IPS DF 4.7 (cell line): ENCODE data around the gene CASP8.
"Not testable (repeated sequence)": the region's sequence is repeated elsewhere in the genome, so short reads cannot be mapped to it uniquely, and the experiment has no call there.

Source experiments
- DNase-seq: peaks from one replicate; pipeline ENCODE4 v3.0.0-alpha.2; 2013; ENCODE audit warnings: low spot score; ENCODE audit errors: extremely low read depth

Gene CASP8

DNA sequence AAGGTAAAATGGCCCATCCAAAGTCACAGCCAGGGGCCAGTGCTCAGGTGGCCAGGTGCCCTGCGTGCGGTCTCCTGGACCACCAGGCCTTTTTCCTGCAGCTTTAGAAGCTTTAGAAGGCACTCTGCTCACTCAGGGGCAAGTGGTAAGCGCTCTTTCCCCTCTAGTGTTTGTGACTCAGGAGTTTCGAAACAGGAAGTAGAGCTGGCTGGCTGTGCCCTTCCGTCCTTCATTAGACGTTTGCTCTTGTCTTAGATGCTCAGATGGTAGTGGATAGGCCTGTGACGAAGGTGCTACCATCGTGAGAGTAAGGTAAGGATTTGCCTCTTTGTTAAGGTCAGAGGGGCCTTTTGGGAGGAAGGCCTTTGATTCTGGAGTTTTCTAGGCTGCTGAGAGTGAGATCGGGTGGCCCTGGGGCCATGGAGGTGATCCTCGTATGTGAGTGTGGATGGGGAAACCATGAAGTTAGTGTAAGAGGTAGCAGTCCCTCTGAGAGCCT lies at the start of gene CASP8:
TSS of gene CASP8 (plus strand) at position 235 of the 499 bp plus-strand sequence. CDS start 5,951 bp downstream, outside the sequence.
- no peak for DNase-seq

DNA sequence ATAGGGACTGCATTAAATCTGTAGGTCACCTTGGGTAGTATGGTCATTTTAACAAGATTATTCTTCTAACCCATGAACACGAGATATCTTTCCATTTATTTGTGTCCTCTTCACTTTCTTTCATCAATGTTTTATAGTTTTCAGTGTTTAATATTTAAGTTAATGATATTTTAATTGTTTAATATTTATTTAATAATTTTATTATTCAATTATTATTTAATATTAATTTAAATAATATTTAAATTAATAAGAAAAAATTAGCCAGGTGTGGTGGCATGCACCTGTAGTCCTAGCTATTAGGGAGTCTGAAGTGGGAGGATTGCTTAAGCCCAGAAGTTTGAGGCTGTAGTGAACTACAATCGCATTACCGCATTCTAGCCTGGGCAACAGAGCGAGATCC lies 44.4 kb upstream of the CASP8 start:
- DNase-seq, result no peak

DNA sequence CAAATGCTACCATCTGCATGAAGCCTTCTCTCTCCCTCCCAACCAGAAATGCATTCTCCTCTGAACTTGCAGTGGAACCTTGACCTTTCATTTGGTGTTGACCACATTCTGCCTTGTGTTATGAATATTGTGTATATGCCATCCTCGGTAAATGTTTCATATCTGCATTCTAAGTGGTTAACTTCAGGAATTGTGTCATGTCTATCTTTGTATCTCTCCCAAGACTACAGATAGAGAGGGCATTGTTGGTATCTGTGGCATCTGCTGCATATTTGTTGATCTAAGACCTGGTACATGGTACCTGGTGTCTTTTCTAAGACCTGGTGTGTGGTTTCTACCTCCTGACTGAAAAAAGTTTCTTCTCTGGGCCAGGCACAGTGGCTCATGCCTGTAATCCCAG lies 43.4 kb upstream of the CASP8 start:
- DNase-seq, result no peak

DNA sequence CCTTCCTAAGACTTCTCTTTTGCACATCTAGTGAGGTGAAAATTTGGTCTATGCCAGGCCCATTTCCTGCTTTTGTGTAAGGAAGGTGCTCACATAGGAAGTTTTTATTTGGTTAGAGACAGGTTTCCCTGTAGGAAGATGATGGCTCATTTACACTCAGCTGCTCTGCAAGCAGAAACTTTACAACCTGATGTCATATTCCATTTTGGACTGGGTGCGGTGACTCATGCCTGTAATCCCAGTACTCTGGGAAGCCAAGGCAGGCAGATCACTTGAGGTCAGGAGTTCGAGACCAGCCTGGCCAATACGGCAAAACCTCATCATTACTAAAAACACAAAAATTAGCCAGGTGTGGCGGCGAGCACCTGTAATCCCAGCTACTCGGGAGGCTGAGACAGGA lies 41.6 kb upstream of the CASP8 start:
- no peak for DNase-seq

DNA sequence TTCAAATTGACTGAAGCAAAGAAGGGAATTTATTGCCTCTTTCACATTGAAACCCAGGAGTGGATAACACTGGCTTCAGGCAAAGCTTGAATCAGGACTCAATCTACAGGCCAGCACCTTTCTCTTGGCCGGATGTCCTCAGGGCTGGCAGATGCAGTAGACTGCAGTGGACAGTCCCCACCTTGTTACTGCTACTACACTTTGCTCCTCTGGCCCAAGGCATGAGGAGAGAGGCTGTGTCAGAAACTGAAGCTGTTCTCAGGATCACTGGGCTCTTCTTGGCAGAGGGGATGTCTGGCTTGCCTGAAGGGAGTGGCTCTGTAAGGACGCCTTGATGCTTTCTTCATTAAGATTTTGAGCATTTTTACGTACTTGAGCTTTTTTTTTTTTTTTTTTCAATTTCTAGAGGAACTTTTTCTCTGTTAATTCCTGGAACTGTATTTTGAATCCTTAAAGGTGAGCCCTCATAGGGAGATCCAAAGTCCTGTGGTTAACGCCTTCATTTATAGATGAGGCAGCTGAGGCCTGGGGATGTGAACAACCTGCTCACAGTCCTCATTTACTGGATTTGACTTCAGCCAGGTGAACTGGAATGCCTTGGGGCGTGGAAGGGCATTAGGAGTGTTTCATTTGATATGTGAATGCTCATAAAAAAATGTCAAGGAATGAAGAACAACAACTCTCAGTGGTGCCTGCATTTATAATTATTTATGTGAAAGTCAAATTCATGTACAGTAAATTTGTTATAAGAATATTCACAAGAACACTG lies 40.8 kb upstream of the CASP8 start:
- no peak for DNase-seq

DNA sequence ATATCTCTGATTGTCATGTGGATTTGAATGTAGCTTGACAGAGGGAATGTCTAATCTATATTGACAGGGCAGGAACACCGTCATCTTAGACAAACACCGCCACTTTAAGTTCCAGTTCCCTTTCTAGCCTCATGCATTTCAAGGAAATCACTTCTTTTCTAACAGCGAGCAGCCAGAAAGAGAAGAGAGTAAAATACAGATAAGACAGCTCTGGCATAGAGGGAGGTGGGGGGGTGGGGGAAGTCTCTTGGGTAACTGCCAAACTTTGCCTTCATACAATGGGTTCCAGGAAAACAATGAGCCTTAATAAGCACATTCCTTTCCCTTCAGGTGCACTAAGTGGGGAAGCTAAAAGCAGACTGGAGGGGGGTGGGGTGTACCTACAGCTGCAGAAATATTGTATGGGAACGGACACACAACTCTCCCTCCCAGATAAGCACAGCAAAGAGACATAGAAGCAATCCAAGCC lies 40.2 kb upstream of the CASP8 start:
- DNase-seq, result no peak

DNA sequence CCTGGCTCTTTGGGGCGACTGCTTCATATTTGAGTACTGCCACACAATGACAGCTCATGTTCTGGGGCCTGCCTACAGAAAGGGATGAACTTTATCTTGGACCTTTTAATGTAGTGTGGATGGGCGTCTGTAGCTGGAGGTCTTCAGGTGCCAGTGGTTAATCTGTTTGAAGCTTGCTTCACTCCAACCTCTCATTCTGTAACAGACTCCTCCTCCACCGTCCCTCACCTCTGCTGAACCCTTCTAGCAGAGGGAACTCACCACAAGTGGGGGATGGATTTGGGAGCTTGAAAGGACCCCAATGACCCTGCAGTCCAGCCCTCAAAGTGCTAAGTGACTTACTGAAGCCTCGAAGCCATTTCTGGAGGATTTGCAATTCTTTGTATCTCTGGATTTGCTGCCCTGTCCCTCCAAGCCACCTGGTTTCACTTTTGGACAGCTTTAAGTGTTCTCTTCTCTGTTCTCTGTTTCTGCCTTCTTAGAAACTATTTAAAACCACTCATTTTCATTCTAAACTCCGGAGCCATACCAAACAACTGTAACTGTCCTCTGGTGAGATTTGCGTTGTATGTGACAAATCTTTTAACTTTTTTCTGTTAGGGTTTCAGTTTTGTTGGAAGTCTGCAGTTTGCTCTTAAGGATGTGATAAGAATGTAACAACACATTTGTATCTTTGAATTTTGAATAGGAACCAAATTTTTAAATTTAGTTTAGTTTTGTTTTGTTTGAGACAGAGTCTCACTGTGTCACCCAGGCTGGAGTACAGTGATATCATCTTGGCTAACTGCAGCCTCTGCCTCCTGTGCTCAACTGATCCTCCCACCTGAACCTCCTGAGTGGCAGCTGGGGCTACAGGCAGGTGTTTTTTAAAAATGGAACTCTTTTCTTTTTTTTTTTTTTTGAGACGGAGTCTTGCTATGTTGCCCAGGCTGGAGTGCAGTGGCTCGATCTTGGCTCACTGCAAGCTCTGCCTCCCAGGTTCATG lies 37.0 kb upstream of the CASP8 start:
- DNase-seq, result no peak

DNA sequence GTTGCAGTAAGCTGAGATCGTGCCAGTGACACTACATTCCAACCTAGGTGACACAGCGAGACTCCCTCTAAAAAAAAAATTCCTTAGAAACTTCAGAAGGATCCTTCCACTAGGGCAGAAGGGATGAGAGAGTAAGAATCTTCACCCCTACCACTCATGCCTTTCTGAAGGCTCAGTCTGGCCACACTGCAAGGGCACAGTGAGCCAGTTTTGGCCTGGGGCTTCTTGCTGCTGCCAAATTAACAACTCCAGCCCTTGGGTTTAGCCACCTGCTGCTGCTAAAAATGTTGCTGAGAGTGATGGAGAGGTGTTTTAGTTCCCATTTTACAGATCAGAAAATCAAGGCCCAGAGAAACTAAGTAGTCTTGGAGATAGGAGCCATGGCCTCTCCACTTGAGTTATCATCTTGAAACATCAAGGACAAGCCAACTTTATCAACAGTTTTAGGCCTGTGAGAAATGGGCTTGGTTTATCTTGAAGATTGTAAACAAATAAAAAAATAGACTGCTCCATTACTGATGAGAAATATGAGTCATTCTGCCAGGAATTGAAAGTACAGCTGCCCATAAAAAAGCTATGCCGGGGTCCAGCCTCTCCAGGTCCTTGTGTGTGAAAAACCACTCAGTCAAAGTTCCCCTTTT lies 31.9 kb upstream of the CASP8 start:
- DNase-seq, result no peak

DNA sequence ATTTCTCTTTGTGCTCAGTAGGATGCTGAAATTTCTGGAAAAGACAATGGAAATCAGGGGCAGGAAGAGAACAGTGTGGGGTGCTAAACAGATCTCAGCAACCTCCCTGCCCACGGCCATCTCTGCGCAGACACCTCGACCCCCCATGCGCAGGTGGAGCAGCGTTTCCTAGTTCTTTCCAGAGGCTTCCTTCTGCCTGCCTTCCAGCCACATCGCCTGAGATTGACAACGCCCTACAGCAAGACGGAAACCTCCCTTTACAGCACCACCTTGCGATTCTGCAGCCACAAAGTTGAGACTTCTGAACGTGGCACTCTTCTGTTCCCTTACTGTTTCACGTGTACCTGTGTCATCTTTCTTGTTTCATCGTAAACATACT lies 31.4 kb upstream of the CASP8 start:
- no peak for DNase-seq

DNA sequence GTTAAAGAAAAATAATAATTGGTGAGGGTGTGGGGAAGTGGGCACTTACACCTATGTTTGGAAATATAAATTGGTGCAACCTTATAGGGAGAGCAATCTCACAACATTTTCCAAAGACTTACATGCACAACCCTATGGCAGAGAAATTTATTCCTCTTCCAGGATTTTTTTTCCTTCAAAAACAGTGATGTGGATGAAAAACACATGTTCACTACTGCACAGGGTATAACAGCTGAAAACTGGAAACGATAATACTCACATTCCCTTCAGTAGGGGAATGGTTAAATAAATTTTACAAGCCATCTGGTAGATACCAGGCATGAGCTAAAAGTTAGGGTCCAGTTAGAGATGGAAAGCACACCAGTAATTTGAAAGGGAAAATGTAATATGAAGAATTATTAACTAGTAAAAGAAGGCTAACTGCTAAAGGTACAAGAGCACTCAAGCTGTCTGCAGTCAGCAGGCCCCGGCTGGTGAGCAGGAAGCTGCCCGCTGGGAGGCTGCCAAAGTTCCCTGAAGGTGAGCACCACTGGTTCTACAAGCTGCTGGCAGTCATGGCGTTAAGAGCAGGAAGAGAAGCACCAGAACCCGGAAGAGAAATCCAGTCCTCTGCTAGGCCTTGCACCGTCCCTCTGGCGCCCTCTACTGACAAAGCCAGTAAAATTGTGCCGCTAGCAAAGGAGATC lies 28.4 kb upstream of the CASP8 start:
- peak; percentile 91 for DNase-seq

DNA sequence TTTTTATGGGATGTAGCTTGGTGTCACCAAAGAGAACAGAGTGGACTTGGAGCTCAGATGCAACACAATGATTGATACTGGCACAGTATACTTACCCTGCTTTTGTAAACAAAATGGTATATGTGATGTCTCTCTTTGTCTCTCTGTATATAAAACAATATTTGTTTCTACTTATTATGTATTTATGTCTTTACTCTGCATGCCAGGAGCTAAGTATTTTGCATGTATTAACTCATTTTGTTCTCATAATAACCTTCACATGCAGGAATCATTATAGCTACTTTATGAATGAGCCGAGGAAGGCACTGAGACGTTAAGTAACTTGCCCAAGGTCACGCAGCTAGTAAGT lies 27.9 kb upstream of the CASP8 start:
- DNase-seq, result no peak

DNA sequence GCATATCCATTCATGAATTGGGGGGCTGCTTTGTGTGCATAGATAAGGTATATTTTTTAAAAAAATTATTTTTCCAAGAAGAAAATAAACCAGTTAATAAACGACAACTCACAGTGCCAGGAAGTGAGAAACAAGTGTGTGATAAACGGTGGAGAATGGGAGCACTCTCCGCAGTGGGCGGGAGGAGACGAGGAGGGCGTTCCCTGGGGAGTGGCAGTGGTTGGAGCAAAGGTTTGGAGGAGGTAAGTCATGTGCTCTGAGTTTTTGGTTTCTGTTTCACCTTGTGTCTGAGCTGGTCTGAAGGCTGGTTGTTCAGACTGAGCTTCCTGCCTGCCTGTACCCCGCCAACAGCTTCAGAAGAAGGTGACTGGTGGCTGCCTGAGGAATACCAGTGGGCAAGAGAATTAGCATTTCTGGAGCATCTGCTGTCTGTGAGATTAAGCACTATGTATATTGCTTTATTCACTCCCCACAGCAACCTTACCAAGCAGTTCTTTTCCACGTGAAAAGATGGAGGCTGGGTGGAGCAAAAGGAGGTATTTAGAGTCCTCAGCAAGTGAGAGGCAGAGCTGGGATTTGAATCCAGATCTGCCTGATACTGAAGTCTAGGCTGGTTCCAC lies 27.0 kb upstream of the CASP8 start:
- DNase-seq, result no peak

DNA sequence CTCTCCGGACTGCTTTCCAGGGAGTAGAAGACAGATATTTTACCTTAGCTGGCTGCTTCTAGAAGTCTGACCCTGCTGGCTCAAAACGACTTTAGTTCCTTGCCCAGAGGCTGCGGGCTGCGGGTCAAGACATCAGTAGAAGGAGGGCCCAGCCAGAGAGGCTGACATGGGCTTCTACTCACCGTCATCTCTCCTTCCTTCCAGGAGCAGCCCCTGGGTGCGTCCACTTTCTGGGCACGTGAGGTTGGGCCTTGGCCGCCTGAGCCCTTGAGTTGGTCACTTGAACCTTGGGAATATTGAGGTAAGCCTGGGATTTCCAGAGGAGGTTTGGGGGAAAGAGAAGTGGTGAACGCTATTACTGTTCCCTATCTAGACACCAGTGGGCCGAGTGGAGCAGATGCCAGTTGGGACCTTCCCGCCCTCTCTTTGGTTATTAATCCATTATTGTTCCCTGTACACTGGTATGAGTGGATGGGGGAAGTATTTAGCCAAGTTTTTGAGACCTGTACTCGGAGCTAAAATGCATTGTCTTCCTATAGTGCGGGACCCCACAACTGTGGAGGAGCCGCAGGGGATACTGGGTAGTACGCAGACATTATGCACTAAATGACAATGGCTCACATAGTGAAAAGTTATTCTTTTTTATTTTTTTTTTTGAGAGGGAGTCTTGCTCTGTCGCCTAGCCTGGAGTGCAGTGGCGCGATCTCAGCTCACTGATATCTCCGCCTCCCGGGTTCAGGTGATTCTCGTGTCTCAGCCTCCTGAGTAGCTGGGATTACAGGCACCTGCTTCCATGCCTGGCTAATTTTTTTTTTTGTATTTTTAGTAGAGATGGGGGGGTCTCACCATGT lies 26.3 kb upstream of the CASP8 start:
- no peak for DNase-seq

DNA sequence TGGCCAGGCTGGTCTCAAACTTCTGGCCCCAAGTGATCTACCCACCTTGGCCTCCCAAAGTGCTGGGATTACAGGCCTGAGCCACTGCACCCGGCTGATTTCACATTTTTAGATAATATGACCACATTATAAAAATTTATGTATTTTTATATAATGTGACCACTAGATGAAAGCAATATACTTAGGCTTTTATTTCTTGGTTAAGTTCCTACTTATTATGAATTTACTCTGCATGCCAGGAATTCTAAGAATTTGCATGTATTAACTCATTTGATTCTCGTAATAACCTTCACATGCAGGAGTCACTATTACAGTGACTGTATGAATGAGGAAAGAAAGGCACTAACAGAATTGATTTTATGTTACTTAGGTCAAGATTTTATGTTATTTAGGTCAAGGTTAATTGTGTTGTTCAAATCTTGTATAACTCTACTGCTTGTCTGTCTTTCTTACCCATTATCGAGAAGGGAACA lies 25.6 kb upstream of the CASP8 start:
- no peak for DNase-seq

DNA sequence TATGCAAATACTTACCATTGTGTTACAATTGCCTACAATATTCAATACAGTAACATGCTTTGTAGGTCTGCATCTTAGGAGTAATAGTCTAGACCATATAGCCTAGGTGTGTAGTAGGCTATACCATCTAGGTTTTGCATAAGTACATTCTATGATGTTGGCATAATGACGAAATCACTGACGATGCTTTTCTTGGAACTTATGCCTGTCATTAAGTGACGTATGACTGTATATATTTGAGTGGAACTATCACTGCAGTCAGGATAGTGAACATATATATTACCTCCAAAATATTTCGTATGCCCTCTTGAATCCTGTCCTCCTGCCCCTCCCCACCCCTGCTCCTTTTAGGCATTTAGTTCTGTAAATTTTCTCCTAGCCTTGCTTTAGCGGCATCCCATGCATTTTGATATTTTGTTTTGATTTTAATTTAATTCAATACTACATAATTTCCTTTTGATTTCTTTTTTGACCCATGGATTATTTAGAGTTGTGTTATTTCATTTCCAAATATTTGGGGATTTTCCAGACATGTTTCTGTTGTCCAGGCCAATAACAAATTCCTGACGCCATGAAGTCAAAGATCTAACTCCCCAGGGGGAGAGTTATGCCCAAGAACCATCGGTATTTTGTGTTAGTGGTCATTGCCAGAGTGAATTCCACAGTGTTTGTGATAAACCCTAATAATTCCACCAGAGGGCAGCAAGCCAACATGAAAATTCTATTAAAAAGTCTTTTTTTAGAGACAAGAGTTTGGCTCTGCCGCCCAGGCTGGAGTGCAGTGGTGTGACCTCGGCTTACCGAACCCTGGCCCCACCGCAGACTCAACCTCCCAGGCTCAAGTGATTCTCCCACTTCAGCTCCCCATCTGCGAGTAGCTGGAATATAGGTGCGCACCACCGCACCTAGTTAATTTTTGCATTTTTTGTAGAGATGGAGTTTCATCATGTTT lies 24.2 kb upstream of the CASP8 start:
- DNase-seq, result no peak

DNA sequence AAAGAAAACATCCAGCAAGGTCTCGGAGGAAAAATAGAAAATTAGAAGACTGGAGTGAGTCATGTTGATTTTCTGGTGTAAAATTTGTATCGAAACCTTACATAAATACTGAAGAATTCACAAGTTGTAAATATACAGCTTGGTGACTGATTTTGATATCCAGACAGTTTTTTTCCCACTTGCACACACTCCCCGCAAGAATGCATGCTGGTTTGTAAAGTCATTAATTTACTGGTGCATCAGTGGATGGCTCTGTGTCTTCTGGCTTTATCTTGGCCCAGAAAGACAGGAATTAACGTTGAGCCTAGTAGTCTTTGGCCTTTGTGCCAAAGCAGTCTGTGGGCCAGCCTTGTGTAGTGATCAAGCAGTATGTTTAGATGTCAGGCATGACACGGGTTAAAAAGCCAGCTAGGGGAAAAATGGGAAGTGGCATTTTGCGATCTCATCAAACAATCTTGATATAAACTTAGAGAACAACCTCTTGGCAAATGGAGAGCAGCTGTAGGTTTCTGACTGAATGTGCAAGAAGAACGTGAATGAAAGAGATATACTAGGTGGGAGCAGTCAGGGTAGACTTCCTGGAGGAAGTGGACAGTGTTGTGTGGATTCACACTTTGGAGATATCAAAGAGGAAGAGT lies 22.7 kb upstream of the CASP8 start:
- DNase-seq, result no peak

DNA sequence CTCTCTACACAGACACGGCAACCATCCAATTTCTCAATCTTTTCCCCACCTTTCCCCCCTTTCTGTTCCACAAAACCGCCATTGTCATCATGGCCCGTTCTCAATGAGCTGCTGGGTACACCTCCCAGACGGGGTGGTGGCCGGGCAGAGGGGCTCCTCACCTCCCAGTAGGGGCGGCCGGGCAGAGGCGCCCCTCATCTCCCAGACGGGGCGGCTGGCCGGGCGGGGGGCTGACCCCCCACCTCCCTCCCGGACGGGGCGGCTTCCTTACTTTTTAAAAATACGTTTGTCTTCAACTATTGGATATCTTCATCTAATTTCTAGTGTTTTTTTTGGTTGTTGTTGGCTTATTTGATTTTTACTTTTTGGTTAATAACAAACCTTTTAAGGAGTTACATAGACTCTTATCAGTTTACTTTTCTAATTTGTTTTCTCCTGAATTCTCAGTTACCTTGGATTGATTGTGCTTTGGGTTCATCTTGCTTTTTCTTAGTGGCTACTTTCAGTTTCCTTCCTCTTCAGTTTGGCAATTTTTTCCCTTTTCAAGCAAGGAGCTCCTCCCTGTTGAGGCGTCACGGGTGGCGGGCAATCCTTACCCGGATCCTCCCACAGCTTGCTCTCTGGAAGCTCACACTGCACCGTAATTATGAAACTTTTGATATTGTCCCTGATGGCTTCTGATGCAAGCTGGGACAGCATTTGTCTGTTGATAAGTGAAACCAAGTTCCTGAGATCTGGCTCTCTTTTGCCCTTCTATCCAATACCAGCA lies 21.0 kb upstream of the CASP8 start:
- not testable (repeated sequence) for DNase-seq
